IPS-15b (cell line): ENCODE measurements around the gene NFKBIZ.

ENCODE experiments used
- H3K27me3 ChIP-seq: one replicate; pipeline ENCODE4 v1.6.1; 2013; ENCODE audit warnings: low read length; ENCODE audit not compliant: control insufficient read depth, insufficient read depth
- H3K36me3 ChIP-seq: one replicate; pipeline ENCODE4 v1.6.1; 2013; ENCODE audit warnings: low read length; ENCODE audit not compliant: control insufficient read depth, insufficient read depth
- H3K4me1 ChIP-seq: one replicate; pipeline ENCODE4 v1.6.1; 2013; ENCODE audit warnings: mild to moderate bottlenecking, low read length; ENCODE audit not compliant: control insufficient read depth, insufficient read depth
- H3K4me3 ChIP-seq: one replicate; pipeline ENCODE4 v1.5.1; 2013; ENCODE audit warnings: low read depth, low read length
- H3K9ac ChIP-seq: one replicate; pipeline ENCODE4 v1.6.1; 2013; ENCODE audit warnings: low read depth, mild to moderate bottlenecking, low read length
- H3K9me3 ChIP-seq: one replicate; pipeline ENCODE4 v1.6.1; 2013; ENCODE audit warnings: mild to moderate bottlenecking, low read length; ENCODE audit not compliant: control insufficient read depth, insufficient read depth

The NFKBIZ gene

GRCh38 chr3:101845425-101845824, 3.9 kb upstream of the NFKBIZ start:
- Histone ChIP-seq H3K4me3 (no peak overlapping the region), H3K4me1 (peaks cover 13% of the 10 kb centered on the region), H3K9ac (no peak overlapping the region)

GRCh38 chr3:101846709-101847108, 2.6 kb upstream of the NFKBIZ start:
- peaks cover 11% of the 10 kb centered on the region for H3K4me1 ChIP-seq
- no peak overlapping the region for H3K9ac ChIP-seq
- no peaks in the 10 kb centered on the region for H3K27me3 ChIP-seq
- H3K4me3 ChIP-seq: no peak overlapping the region
- no peaks in the 10 kb centered on the region for H3K9me3 ChIP-seq
- no peaks in the 10 kb centered on the region for H3K36me3 ChIP-seq

More at GRCh38 chr3:101845425-101845824, 3.9 kb upstream of the NFKBIZ start:
- no peaks in the 10 kb centered on the region for H3K27me3 ChIP-seq
- H3K36me3 ChIP-seq: no peaks in the 10 kb centered on the region
- H3K9me3 ChIP-seq: no peaks in the 10 kb centered on the region

- Histone ChIP-seq H3K27me3 (no peaks in the 10 kb centered on the region), H3K9me3 (no peaks in the 10 kb centered on the region), H3K36me3 (no peaks in the 10 kb centered on the region), H3K4me1 (peaks cover 5% of the 10 kb centered on the region), H3K4me3 (no peak overlapping the region), H3K9ac (no peak overlapping the region)
Measured at GRCh38 chr3:101847328-101847727, 2.0 kb upstream of the NFKBIZ start.

- Histone ChIP-seq H3K9me3 (no peaks in the 10 kb centered on the region), H3K4me3 (no peak overlapping the region), H3K27me3 (no peaks in the 10 kb centered on the region), H3K9ac (no peak overlapping the region), H3K36me3 (peaks cover 5% of the 10 kb centered on the region), H3K4me1 (peaks cover 5% of the 10 kb centered on the region)
Measured at GRCh38 chr3:101848326-101848725, 988 bp upstream of the NFKBIZ start.

GRCh38 chr3:101849714-101850245, 466 bp downstream of the NFKBIZ start:
- Histone ChIP-seq H3K27me3 (no peaks in the 10 kb centered on the region), H3K9me3 (no peaks in the 10 kb centered on the region), H3K9ac (peak overlapping the region; percentile 87), H3K36me3 (peaks cover 14% of the 10 kb centered on the region), H3K4me1 (peaks cover 5% of the 10 kb centered on the region), H3K4me3 (peak overlapping the region; percentile 77)

GRCh38 chr3:101850246-101851051, 1.1 kb downstream of the NFKBIZ start:
- Histone ChIP-seq H3K4me1 (peaks cover 5% of the 10 kb centered on the region), H3K4me3 (peak overlapping the region; percentile 77), H3K9me3 (no peaks in the 10 kb centered on the region), H3K27me3 (no peaks in the 10 kb centered on the region), H3K9ac (peak overlapping the region; percentile 87), H3K36me3 (peaks cover 20% of the 10 kb centered on the region)

GRCh38 chr3:101851072-101851770, 1.9 kb downstream of the NFKBIZ start:
- peaks cover 5% of the 10 kb centered on the region for H3K4me1 ChIP-seq
- peaks cover 20% of the 10 kb centered on the region for H3K36me3 ChIP-seq
- H3K4me3 ChIP-seq: peak overlapping the region; percentile 77
- no peak overlapping the region for H3K9ac ChIP-seq
- no peaks in the 10 kb centered on the region for H3K27me3 ChIP-seq
- H3K9me3 ChIP-seq: no peaks in the 10 kb centered on the region

- no peak overlapping the region for H3K9ac ChIP-seq
- no peak overlapping the region for H3K4me3 ChIP-seq
- no peaks in the 10 kb centered on the region for H3K9me3 ChIP-seq
- H3K36me3 ChIP-seq: peaks cover 23% of the 10 kb centered on the region
- H3K4me1 ChIP-seq: peaks cover 5% of the 10 kb centered on the region
- H3K27me3 ChIP-seq: no peaks in the 10 kb centered on the region
Measured at GRCh38 chr3:101851850-101852714, 2.8 kb downstream of the NFKBIZ start.

- H3K4me3 ChIP-seq: no peak overlapping the region
- H3K4me1 ChIP-seq: peaks cover 5% of the 10 kb centered on the region
- H3K36me3 ChIP-seq: peaks cover 29% of the 10 kb centered on the region
- no peak overlapping the region for H3K9ac ChIP-seq
- no peaks in the 10 kb centered on the region for H3K27me3 ChIP-seq
- H3K9me3 ChIP-seq: no peaks in the 10 kb centered on the region
Measured at GRCh38 chr3:101852983-101853840, 3.9 kb downstream of the NFKBIZ start.

- Histone ChIP-seq H3K27me3 (no peaks in the 10 kb centered on the region), H3K9ac (no peak overlapping the region), H3K36me3 (peaks cover 29% of the 10 kb centered on the region), H3K4me3 (no peak overlapping the region), H3K4me1 (no peaks in the 10 kb centered on the region), H3K9me3 (no peaks in the 10 kb centered on the region)
Measured at GRCh38 chr3:101853982-101854381, 4.7 kb downstream of the NFKBIZ start.
